GM12878 (cell line): Measurements from ENCODE around the gene SERPINE1. TPM values are rescaled to one million over a fixed set of nuclear protein-coding genes. Genes with fewer than 3 reads are reported as not detected.

Source experiments
- SKIL ChIP-seq: fragments of 450-650 bp; IDR thresholded peaks from 2 replicates; pipeline ENCODE4 v1.6.1; 2017; ENCODE audit warnings: mild to moderate bottlenecking, low read depth, inconsistent platforms; ENCODE audit not compliant: poor library complexity, severe bottlenecking
- SUPT20H ChIP-seq: IDR thresholded peaks from 2 replicates; pipeline ENCODE4 v1.6.1; 2011; ENCODE audit warnings: low read depth, mild to moderate bottlenecking, low read length, moderate library complexity, borderline replicate concordance; ENCODE audit not compliant: control insufficient read depth
- TAF1 ChIP-seq: IDR thresholded peaks from 2 replicates; pipeline ENCODE4 v1.6.1; 2011; ENCODE audit warnings: mild to moderate bottlenecking, low read depth, low read length, borderline replicate concordance
- ZNF687 ChIP-seq: fragments of 450-650 bp; IDR thresholded peaks from 2 replicates; pipeline ENCODE4 v1.6.1; 2017; ENCODE audit warnings: mild to moderate bottlenecking, moderate library complexity
- polyA plus RNA-seq, 11 experiments: library from polyadenylated mRNA; depleted of rRNA in 4 of 11; unstranded in 6 of 11; stranded (reverse) in 5 of 11; fragments of >200 nt; fragmentation: Nextera tagmentation in 4 of 11; fragmentation: Illumina TruSeq in 1 of 11; extraction: Ambion mirVana in 4 of 11; extraction: Trizol in 1 of 11; gene quantifications; 1 replicate in 1 of 11; 2 replicates in 10 of 11; pipeline versions ENCODE4 v1.2.1 to v1.2.3, GENCODE V29; 2011 to 2016; ENCODE audit warnings: inconsistent platforms in 2 of 11, missing spikeins in 2 of 11, low read depth in 1 of 11
- total RNA-seq, 4 experiments: library from RNA; depleted of rRNA in 3 of 4; stranded (reverse); fragments of >200 nt in 3 of 4; fragmentation: Illumina TruSeq in 1 of 4; extraction: Trizol in 1 of 4; gene quantifications; 2 replicates each; pipeline versions ENCODE4 v1.2.1 to v1.2.3, GENCODE V29; 2013 to 2021

SERPINE1 gene
- total and polyA plus RNA-seq, 10 of the 15 experiments (the other 5 are each of a cell fraction or from before 2014, with no cell fraction given): 0.20 to 2.4 (median 0.44) TPM

GRCh38 chr7:101168412-101169049, 41.6 kb downstream of the SERPINE1 start (continued):
- TF ChIP-seq ZNF687 (no peak), SUPT20H (no peak), SKIL (no peak), TAF1 (no peak)
